NCI-H146 treated with DMSO at 0.1 percent for 48 hours (cell line): ENCODE measurements around the gene MEP1B.

Source experiments
- DNase-seq: peaks from one replicate; lab custom pipeline; 2025; ENCODE audit not compliant: unreplicated experiment; lab: John Stamatoyannopoulos, UW

MEP1B gene

DNA sequence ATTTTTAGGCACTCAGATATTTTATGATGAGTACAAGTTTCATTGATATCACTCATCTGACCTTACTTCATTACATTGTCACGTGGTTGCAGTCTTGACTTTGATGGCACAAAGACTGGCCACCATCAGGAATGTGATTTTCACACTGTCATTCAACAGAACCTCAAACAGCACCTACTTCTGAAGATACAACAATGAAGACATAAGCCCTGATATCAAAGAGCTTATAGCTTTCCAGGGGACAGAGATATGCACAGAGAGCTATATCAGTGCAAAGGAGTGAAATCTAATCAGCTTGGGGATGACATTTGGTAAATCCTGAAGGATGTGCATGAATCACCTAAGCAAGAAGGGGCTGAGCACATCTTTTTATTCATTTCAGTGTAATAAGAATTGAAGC, 72.3 kb downstream of the MEP1B start:
- DNase-seq, result no peak

DNA sequence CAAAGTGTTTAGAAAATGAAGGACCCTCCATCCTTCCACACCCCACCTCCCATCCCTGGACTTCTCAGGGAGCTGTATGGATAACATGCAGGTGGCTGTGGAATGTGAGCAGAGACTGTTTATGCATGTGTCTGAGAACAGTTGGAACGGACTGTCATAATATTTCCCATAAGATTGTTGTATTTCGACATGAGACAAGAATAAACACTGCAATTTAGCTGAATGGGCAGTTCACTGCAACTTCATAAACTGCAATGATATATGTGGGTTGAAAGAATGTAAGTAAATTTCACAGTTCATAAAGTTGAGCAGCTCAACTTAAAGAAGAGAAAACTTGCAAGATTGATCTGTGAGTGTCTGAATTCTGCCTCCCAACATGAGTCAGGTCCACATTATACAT, 74.6 kb downstream of the MEP1B start:
- no peak for DNase-seq

DNA sequence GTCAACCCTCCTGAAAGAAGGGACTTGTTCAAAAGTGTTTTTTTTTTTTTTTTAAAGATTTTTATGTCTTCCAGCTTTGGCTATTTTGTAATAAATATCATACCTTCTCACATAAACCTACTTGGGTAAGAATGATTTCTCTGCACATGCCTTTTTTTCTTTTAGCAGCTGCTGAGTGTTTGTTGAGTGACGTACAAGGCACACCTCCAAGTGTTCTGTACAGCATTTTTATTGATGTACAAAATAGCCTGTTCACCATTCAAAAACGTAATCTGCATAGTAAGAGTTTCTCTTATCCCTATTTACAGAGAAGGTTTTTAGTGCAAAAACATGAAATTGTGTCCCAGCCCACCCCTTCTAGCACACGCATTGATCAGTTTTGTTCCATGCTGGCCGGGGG, 77.6 kb downstream of the MEP1B start:
- DNase-seq, result no peak
